HG03520 (cell line): ENCODE data around the gene RSPH1.
"Not testable (repeated sequence)": the region's sequence is repeated elsewhere in the genome, so short reads cannot be mapped to it uniquely, and the experiment has no call there.

Experiments used
- ATAC-seq: cut with Tn5 transposase; IDR thresholded peaks from one replicate; pipeline ENCODE4 v1.9.1; 2021; ENCODE audit warnings: mild to moderate bottlenecking, moderate library complexity; ENCODE audit not compliant: unreplicated experiment

Gene RSPH1

DNA sequence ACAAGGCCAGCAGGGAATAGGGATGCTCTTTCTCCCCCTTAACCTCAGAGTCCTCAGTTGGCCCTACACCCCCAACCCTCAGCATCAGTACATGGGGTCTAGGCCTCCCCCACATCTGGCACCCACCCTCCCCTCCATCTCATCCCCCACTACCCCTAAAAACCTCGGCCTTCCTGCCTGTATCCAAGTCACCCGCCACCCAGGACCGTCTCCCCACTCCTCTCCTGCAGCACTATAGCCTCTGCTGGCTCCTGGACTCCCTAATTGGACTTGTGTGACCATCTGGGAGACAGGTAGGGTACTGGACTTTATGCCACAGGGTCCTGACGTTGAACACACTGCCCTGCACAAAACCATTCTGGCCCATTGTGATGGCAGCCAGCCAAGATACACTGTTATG is 6.0 kb downstream of the RSPH1 start:
- no peak for ATAC-seq

DNA sequence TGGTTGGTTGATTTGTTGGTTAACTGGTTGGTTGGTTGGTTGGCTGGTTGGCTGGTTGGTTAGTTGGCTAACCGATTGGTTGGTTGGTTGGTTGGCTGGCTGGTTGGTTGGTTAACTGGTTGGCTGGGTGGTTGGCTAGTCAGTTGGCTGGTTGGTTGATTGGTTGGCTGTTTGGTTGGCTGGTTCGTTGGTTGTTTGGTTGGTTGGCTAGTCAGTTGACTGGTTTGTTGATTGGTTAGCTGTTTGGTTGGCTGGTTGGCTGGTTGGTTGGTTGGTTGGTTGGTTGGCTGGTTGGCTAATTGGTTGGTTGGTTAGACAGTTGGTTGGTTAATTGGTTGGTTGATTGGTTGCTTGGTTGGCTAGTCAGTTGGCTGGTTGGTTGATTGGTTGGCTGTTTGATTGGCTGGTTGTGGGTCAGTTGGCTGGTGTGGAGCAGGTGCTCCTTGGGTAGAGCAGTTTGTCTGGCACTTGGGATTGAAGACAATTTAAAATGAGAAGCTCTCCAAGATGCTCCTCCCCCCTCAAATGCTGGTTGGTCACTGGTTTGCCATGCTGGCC is 6.9 kb downstream of the RSPH1 start:
- no peak for ATAC-seq

DNA sequence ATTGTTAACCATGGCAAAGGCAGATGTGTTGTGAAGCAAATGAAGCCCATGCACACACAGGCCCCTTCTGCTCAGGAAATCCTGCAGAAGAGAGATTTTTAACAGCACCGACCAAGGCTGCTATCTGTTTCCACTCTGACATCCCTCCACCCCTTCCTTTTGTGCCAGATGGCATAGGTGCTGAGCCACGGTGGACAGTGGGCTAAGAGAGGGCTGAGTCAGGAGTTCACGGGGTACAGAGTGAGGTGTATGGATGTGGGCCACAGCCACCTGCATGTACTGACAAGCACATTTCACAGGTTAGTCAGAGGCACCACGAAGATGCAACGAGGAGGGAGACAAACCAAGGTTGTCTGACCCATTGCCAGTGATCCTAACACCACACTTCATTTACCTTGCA is 9.5 kb downstream of the RSPH1 start:
- ATAC-seq: no peak

DNA sequence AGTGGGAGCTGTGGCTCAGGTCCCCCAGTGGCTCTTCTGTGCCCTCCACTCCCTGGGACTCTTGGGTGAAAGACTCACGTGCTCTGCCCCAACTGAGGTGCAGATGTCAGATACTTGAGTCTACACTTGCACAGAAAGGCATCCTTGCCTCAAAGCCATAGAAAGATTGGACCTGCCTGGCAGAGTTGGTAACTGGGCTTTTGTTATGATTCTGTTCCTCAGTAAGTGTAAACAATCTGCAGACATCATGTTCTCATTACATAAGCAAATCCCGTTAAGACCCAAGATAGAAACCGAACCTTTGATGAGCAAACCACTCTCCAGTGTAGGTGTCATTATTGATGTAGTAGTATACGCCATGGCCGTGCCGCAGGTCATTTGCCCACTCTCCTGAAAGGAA is 10.0 kb downstream of the RSPH1 start:
- no peak for ATAC-seq

DNA sequence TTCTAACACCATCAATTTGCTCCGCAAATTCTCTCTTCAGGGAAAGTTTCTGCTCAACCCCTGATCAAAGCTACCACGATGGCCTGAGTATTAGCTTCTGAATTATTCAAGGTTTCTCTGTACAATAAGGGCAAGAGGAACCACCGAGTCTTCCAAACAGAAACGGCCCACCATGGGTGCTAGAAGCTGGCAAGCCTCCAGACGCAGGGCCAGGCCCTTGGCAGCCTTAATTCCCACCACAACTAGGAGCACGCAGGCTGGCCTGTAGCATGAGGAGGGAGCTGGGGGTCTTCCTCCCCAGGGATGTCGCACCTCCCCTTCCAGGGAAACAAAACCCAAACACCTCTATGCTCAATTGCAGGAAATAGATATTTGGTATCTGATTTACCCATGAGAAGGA is 11.1 kb downstream of the RSPH1 start:
- ATAC-seq: no peak

DNA sequence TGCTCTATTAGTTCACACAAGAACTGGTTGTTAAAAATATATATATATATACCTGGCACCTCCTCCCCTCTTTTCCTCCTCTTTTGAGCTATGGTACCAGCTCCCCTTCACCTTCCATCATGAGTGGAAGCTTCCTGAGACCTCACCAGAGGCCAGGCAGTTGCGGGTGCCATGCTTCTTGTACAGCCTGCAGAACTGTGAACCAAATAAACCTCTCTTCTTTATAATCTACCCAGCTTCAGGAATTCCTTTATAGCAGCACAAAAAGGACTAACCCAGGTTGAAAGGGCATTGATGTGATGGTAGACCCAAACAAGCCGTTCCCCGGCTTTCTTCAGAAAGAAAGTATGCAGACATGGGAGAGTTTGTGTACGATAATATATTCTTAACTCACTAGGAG is 14.9 kb downstream of the RSPH1 start:
- ATAC-seq: no peak

DNA sequence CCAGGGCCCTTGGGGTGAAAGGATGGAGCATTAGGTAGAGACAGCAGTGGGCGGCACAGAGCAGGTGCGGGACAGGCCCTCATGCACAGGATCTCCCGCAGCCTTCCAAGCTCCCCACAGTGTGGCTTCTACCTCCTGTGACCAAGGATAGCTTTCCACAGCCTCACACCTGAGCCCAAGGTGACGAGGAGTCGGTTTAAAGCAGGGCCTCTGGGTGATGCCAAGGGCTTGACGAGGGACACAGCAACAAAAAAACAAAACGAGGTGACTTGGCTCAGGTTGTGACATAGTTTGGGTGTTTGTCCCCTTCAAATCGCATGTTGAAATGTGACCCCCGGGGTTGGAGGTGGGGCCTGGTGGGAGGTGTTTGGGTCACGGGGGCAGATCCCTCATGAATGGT is 15.3 kb downstream of the RSPH1 start:
- ATAC-seq: no peak

DNA sequence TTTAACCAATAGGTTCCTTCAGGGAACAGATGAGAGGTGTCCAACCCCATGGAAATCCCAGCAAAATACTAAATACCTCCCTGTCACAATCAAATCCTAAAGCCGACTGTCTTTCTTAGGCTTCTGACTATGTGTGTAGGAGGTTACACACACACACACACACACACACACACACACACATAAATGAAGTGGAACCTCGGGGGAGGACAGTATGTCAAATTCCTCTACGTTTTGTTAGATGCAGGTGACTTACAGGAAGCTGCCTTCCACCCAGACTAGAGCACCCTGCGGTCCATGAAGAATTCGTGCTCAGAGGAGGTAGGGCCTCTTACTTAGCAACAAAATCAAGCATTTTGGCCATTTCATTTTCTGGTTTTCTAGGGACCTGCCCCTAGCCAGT is 16.4 kb downstream of the RSPH1 start:
- ATAC-seq: no peak

DNA sequence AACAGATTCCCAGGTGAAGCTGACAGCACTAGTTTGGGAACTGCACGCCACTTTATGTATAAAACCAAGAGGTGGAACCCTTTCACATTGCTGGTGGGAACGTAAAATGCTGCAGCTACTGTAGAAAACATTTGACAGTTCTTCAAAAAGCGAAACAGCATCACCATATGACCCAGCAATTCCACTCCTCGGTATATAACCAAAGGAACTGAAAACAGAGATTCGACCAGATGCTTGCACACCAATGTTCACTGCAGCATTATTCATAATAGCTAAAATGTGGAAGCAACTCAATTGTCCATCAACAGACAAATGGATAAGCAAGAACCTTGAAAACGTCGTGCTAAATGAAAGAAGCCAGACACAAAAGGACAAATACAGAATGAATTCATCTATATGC is 17.5 kb downstream of the RSPH1 start:
- ATAC-seq: no peak

DNA sequence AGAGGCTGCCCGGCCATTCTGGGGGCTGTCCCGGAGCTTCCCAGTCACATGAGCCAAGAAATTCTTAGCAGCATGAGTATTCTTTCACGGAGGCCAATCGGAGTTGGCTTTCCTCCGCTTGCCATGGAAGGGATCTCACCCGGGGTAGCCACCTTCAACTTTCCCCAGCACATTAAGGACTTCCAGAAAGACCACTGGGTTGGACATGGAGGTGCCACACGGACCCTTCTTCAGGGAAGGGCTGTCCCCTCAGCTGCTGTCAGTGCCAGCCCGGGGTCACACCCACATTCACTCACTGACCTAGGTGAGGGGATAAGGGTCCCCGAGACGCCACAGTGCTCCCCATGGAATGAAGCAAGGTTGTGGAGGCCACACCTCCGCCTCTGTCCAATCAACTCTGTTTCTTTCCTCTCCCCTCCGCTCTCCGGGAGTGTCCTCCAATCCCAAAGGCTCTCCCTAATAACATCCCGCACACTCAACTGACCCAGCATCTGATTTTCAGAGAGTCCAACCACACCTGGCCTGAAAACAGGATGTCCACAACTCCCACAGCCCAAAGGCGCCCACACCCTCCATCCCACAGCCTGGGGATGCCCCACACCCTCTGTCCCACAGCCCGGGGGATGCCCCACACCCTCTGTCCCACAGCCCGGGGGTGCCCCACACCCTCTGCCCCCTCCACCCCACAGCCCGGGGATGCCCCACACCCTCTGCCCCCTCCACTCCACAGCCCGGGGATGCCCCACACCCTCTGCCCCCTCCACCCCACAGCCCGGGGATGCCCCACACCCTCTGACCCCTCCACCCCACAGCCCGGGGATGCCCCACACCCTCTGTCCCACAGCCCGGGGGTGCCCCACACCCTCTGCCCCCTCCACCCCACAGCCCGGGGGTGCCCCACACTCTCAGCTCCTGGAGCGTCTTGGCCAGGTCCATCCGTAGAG is 19.4 kb downstream of the RSPH1 start:
- no peak for ATAC-seq

DNA sequence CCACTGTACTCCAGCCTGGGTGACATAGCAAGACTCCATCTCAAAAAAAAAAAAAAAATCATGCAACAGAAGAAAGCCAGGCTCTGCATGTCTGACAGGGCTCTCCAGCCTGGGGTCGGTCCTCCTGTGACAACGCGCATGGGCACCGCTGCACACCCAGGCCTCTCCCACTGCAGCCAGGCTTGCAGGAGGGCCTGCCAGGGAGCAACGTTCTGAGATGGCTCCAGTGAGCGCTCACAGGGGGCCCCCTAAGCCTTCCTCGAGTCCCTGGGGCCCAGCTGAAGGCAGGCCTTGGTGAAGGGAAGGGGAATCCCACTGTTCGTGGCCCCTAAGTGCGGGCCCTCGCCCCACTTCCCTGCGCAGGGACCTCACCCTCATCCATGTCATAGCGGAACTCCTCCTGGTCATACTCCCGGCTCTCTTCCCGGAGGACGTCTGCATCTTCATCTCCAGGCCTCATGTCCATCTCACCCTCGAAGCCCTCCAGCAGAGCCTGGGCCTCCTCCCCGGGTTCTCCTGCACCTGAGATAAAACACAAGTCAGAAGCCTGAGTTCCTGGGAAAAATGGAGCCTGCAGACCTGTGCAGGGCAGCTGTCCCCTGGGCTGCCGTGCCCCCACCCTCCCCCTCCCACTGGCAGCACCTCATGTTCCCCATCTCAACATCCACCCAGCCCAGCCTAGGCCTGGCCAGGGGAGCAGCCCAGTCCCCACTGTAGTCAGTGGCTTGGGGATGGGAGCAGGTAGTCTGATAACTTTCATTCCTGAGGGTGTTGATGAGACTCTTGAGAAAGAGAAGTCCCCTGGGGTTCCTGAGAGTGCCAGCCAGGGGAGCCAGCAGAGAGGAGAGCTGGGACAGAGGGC is 20.3 kb downstream of the RSPH1 start:
- no peak for ATAC-seq

DNA sequence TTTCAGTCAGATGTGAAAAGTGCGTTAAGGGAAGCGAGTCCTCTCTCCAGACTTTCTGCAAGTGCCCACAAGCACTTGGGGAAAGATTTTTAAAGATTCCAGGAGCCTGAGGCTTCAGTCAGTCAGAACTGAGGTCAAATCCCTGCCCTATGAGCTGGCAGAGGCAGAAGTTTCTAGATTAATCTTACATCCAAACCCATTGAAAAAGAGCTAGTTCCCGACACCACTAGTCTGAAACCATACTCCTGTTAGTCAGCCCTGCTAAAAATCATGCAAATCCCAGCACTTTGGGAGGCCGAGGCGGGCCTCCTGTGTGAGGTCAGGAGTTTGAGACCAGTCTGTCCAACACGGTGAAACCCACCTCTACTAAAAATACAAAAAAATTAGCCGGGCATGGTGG is 21.0 kb downstream of the RSPH1 start:
- ATAC-seq: no peak

DNA sequence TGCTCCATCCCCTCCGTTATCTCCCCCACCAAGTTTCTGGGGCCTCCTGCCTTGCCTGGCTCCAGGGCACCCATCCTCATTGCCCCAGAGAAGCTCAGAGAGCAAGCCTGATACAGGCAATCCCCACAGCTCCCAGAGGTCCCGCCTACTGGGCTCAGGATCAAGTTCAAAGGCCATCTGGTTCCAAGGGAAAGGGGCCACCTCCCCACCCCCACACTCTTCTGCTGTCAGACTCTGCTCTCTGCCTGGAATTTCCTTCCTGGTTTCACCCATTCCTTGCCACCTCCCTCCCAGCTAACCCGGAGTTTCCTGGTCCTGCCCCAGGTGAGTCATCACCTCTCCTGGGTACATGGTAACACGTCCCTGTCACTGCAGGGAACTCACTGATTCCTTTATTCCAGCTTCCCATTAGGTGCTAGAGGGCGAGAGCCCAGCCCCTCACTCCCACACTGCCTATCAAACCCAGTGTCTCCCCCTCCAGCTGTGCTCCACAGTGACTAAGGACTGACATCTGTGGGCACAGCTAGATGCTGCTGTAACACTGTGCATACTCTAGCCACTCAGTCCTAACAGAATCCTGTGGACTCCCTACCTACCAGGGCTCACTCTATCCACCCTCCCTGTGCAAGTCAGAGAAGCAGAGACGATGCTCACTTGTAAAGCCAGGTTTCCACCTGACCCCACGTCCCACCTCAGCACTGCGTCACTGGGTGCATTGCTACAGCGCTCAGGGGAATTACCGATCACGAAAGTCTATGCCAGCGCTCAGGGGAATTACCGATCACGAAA is 21.8 kb downstream of the RSPH1 start:
- ATAC-seq: no peak

DNA sequence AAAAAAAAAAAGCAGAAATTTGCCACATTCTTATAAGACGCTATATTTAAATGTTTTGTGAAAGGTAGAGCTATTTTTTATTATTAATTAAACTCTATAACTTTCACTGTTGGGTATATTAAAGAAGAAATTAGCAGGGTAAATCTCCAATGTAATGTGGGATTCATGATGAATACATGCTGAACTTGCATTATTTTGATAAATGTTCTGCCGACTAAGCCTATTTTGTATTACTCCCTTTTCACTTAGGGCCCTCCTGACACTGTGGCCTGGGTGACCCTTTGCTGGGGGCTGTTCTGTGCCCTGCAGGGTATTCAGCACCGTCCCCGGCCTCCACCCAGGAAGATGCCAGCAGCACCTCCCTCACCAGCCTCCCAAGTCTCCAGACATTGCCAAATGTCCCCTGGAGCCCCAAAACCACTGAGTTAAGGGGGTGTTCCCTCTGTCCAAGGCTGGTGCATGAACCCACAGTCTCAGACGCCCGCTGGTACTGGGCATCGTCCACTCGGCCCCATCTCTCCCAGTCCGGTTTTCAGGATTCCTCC is 22.5 kb downstream of the RSPH1 start:
- no peak for ATAC-seq

DNA sequence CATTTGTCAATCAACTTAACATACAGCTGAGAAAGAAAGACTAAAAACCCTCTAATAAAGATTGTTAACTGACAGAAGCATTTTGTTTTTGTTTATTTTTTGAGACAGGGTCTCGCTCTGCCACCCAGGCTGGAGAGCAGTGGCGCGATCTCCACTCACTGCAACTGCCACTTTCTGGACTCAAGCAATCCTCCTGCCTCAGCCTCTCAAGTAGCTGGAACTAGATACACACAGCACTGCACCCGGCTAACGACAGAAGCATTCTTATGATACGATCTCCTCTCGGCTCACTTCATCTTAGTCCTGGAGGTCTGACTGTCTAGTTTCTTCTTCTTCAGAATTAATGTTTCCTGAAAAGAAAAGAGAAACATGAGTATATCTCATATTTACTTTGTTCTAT is 23.5 kb downstream of the RSPH1 start:
- ATAC-seq: no peak

DNA sequence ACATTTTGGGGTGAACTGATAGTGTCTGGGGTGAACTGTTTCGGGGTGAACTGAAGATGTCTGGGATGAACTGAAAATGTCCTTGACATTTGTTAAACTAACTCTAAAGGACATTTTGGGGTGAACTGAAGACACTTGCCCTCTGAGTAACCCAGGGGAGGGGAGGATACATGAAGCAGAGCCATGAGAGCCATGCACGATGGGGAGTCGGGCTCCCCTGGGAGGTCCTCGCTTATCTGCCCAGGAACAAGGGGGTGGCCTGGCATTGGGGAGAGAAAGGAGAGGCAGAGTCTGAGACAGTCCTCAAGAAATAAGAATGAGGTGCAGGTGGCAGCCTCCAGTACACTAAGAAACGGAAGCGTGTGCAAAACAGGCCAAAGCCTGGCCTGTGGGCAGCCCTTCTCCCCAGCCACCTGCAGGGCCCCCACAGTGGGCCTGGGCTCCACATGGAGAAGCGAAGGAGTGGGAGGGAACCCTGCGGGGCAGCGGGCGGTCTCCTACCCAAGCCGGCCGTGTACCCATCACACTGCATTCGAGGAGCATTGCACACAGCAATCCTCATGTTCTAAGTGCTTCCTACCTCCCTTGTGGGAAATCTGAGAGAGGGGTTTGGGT is 24.2 kb downstream of the RSPH1 start:
- ATAC-seq: no peak

DNA sequence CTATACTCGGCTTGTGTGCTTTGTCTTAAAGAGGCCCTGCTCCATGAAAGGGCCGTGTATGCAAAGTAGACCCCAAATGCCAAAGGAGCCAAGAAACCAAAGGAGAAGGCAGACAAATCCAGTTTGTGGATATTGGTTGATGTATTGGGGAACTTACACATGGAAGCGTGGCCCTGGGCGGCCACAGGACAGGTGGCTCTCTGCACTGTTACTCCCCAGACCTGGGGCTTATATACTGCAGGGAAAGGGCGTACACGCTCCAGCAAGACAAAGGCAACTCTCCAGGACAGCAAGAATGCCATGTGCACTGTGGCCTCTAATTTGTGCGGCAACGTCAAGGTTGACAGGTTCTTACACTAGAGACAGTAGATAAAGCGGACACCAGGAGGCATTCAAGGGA is 24.8 kb downstream of the RSPH1 start:
- no peak for ATAC-seq

DNA sequence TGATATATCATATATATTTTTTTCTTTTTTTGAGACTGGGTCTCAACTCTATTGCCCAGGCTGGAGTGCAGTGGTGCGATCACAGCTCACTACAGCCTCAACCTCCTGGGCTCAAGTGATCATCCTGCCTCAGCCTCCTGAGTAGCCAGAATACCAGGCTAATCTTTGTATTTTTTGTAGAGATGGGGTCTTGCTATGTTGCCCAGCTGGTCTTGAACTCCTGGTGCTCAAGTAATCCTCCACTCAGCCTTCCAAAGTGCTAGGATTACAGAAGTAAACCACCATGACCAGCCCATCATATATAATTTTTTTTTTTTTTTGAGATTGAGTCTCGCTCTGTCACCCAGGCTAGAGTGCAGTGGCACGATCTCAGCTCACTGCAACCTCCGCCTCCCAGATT is 26.3 kb downstream of the RSPH1 start:
- ATAC-seq: not testable (repeated sequence)

DNA sequence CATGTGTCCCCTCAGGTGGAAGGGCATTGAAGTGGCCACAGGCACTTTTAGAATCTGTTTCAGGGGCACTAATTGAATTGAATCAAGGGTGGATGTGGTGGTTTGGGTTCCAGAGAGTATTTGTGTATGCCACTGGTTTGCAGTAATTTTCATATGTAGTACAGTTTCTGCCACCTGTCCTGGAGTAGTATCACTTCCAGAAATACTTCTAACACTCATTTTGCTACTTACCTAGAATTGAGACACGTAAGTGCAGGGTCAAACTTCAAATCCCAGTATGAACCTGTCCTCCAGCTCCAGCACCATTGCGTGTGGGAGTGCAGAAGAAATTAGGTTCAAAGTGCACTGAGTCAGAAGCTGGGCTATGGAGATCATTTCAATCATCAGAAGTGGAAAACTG is 26.8 kb downstream of the RSPH1 start:
- no peak for ATAC-seq

DNA sequence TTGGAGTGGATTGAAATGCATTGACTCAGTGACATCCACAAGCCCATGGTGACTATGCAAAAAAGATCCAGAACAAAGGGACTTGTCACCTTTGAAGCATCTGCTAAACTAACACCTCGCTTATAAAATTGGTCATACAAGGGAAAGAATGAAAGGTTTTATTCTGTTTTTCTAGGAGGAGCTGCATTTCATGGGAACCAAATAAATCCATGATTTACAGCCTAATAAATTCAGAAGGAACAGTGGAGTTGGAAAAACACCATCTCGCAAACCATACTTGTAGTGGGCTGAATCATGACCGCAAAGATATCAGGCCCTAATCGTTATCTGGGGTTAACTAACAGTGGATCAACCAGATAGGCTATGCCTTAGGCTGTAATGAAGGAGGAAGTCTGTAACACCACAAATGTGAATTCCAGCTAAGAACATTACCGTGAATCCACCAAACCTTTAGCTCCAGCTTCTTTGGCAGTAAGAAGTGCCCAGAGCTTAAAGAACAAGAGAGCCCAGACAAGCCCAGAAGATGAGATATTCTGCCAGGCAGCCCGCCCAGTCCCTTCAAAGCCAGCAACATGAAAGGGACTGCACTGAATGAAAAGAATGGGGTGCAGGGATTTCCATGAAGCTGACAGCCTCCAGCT is 27.4 kb downstream of the RSPH1 start:
- no peak for ATAC-seq
